Measurements from ENCODE around the gene ACADSB.

DNA sequence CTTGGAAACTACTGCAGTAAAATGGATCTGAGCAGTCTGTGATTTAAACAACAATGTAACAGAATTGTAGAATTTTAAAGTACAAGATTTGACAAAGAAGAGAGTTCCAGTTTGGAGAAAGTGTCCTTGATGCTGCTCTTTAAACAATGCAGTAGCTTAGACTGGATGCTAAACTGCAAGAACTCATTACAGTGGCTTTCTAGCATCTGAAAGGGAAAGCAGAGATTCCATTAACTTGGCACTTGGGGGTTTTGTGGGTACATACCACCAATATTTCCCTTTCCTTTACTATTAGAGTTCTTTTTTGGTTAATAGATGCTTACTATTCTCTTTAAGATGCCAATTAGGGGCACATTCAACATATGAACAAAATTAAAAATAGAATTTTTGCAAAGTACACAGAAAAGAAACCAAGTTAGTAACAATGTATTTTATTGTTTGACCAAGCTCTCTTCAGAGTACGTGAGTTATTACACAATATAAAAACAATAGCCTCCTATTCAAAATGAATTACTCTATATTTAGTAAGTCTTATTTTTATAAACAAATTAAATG is 16.7 kb upstream of the ACADSB start:
- TF ChIP-seq, protein P1, sequence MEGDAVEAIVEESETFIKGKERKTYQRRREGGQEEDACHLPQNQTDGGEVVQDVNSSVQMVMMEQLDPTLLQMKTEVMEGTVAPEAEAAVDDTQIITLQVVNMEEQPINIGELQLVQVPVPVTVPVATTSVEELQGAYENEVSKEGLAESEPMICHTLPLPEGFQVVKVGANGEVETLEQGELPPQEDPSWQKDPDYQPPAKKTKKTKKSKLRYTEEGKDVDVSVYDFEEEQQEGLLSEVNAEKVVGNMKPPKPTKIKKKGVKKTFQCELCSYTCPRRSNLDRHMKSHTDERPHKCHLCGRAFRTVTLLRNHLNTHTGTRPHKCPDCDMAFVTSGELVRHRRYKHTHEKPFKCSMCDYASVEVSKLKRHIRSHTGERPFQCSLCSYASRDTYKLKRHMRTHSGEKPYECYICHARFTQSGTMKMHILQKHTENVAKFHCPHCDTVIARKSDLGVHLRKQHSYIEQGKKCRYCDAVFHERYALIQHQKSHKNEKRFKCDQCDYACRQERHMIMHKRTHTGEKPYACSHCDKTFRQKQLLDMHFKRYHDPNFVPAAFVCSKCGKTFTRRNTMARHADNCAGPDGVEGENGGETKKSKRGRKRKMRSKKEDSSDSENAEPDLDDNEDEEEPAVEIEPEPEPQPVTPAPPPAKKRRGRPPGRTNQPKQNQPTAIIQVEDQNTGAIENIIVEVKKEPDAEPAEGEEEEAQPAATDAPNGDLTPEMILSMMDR (IDR thresholded peaks at IDR 0.05): no peak
- TF ChIP-seq POLR2A (IDR thresholded peaks at IDR 0.05) (no peak), POLR2AphosphoS5 (IDR thresholded peaks at IDR 0.05) (no peak)

Measured in breast epithelium (tissue), 3 donors.